Karpas-422 (cell line): ENCODE data around the gene GAK. TPM values are rescaled to one million over a fixed set of nuclear protein-coding genes. Genes with fewer than 3 reads are reported as not detected.

Source experiments
- DNase-seq: peaks from one replicate; pipeline ENCODE4 v3.0.0-alpha.2; 2015
- H2AFZ ChIP-seq: fragments of 200-600 bp; sonication (generic); 2 replicates; pipeline ENCODE4 v1.6.1; 2014; ENCODE audit warnings: antibody characterized with exemption, low read length, mixed read lengths
- H3K27ac ChIP-seq: fragments of 200-600 bp; sonication (generic); 2 replicates; pipeline ENCODE4 v1.5.1; 2014; ENCODE audit warnings: mild to moderate bottlenecking, low read length, moderate library complexity
- H3K27me3 ChIP-seq: fragments of 200-600 bp; sonication (generic); 2 replicates; pipeline ENCODE4 v1.6.1; 2014; ENCODE audit warnings: low read length, mixed read lengths
- H3K36me3 ChIP-seq: fragments of 200-600 bp; sonication (generic); 2 replicates; pipeline ENCODE4 v1.6.1; 2014; ENCODE audit warnings: low read length, mixed read lengths; ENCODE audit not compliant: insufficient read depth
- H3K4me1 ChIP-seq: fragments of 200-600 bp; sonication (generic); 2 replicates; pipeline ENCODE4 v1.6.1; 2014; ENCODE audit warnings: mild to moderate bottlenecking, low read length, mixed read lengths
- H3K4me2 ChIP-seq: fragments of 200-600 bp; sonication (generic); 2 replicates; pipeline ENCODE4 v1.6.1; 2014; ENCODE audit warnings: low read length, low read depth, mild to moderate bottlenecking; ENCODE audit not compliant: poor library complexity, severe bottlenecking
- H3K4me3 ChIP-seq: fragments of 200-600 bp; sonication (generic); 2 replicates; pipeline ENCODE4 v1.5.1; 2014; ENCODE audit warnings: mild to moderate bottlenecking, antibody characterized with exemption, low read length, mixed read lengths
- H3K79me2 ChIP-seq: fragments of 200-600 bp; sonication (generic); 2 replicates; pipeline ENCODE4 v1.6.1; 2014; ENCODE audit warnings: mild to moderate bottlenecking, low read length, mixed read lengths
- H3K9ac ChIP-seq: fragments of 200-600 bp; sonication (generic); 2 replicates; pipeline ENCODE4 v1.6.0; 2014; ENCODE audit warnings: low read length
- H3K9me2 ChIP-seq: fragments of 200-600 bp; sonication (generic), shearing (Covaris generic); replicated peaks from 2 replicates; pipeline ENCODE4 v1.6.0; 2014; ENCODE audit warnings: mild to moderate bottlenecking, low read length, moderate library complexity; ENCODE audit not compliant: insufficient read depth
- H3K9me3 ChIP-seq: fragments of 300-700, 200-600 bp; sonication (generic); 2 replicates; pipeline ENCODE4 v1.6.1; 2014; ENCODE audit warnings: low read length, mixed read lengths
- H4K20me1 ChIP-seq: fragments of 200-600 bp; sonication (generic); 2 replicates; pipeline ENCODE4 v1.6.1; 2014; ENCODE audit warnings: mild to moderate bottlenecking, antibody characterized with exemption, low read length, low read depth; ENCODE audit not compliant: insufficient read depth
- total RNA-seq: library from RNA; depleted of rRNA; stranded (reverse); fragments of >200 nt; shearing (Covaris generic); gene quantifications from 2 replicates; pipeline ENCODE4 v1.2.3, GENCODE V29; 2014; ENCODE audit warnings: low replicate concordance

The GAK gene
- total RNA-seq, 1 experiment from 2014 or later: 48.8 TPM

DNA sequence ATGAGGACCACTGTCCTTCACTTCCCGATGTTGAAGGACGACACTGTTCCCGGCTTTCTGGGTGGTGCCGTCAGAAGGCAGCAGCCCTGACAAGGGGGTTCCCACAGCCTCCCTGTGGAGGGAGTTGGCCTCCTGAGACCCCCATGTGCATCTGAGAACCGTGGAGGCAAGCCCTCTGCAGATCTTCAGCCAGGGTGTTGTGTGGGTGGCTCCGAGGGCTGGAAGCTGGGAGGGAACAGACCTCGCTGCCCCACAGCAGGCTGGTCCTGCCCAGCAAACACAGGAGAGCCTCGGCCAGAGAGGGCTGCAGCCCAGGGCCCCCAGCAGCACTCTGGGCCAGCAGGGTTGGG, 25.1 kb upstream of the GAK start:
- Histone ChIP-seq H3K9me2 (no peaks in the 10 kb centered on the region), H3K36me3 (no peaks in the 10 kb centered on the region)
- no peak for DNase-seq

GRCh38 chr4:956531-957230, 24.6 kb upstream of the GAK start:
- Histone ChIP-seq H3K27ac (no peak overlapping the region), H3K4me3 (no peak overlapping the region), H3K4me2 (no peak overlapping the region), H3K79me2 (no peaks in the 10 kb centered on the region), H2AFZ (no peak overlapping the region), H3K36me3 (no peaks in the 10 kb centered on the region), H3K27me3 (no peaks in the 10 kb centered on the region), H3K4me1 (no peaks in the 10 kb centered on the region), H3K9me3 (no peaks in the 10 kb centered on the region), H4K20me1 (no peaks in the 10 kb centered on the region), H3K9ac (no peak overlapping the region), H3K9me2 (no peaks in the 10 kb centered on the region)
- no peak for DNase-seq

More for the DNA sequence above, 25.1 kb upstream of the GAK start:
- Histone ChIP-seq H3K27me3 (no peaks in the 10 kb centered on the region), H3K27ac (no peak overlapping the region), H3K4me2 (no peak overlapping the region), H4K20me1 (no peaks in the 10 kb centered on the region), H3K9me3 (no peaks in the 10 kb centered on the region), H3K4me1 (no peaks in the 10 kb centered on the region), H3K4me3 (no peak overlapping the region), H3K9ac (no peak overlapping the region), H3K79me2 (no peaks in the 10 kb centered on the region), H2AFZ (no peak overlapping the region)

DNA sequence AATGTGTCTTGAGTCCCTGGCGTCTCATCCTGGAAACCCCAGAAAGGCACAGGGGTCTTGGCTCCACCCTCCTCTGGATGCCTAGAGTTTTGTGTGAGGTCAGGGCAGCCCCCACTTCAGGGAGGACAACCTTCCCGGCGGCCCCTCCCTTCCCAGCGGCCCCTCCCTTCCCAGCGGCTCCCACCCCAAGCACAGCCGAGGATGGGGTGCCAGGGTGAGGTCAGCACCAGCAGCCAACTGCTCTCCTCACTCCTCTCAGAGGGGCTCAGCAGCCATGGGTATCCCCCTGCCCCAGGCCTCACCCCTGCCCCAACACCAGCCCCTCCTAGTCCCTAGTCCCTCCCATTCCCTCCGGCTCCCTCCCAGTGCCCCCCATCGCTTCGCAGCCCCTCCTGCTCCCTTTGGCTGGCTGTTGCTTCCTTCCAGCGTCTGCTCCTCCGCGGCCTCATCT, 23.8 kb upstream of the GAK start:
- Histone ChIP-seq H4K20me1 (no peaks in the 10 kb centered on the region), H3K36me3 (no peaks in the 10 kb centered on the region), H3K9me3 (no peaks in the 10 kb centered on the region), H3K27ac (no peak overlapping the region), H3K9ac (no peak overlapping the region), H3K4me2 (no peak overlapping the region), H3K79me2 (no peaks in the 10 kb centered on the region), H3K9me2 (no peaks in the 10 kb centered on the region), H3K4me3 (no peak overlapping the region), H3K27me3 (no peaks in the 10 kb centered on the region), H3K4me1 (no peaks in the 10 kb centered on the region), H2AFZ (no peak overlapping the region)
- no peak for DNase-seq

- H3K4me3 ChIP-seq: no peak overlapping the region
- no peaks in the 10 kb centered on the region for H4K20me1 ChIP-seq
- H2AFZ ChIP-seq: no peak overlapping the region
- no peaks in the 10 kb centered on the region for H3K27me3 ChIP-seq
- no peak for DNase-seq
- no peak overlapping the region for H3K27ac ChIP-seq
- no peaks in the 10 kb centered on the region for H3K79me2 ChIP-seq
- H3K4me2 ChIP-seq: no peak overlapping the region
- H3K4me1 ChIP-seq: no peaks in the 10 kb centered on the region
- H3K9me3 ChIP-seq: no peaks in the 10 kb centered on the region
- no peaks in the 10 kb centered on the region for H3K36me3 ChIP-seq
- H3K9ac ChIP-seq: no peak overlapping the region
- no peaks in the 10 kb centered on the region for H3K9me2 ChIP-seq
These were observed 23.2 kb upstream of the GAK start for GRCh38 chr4:955161-955921.

DNA sequence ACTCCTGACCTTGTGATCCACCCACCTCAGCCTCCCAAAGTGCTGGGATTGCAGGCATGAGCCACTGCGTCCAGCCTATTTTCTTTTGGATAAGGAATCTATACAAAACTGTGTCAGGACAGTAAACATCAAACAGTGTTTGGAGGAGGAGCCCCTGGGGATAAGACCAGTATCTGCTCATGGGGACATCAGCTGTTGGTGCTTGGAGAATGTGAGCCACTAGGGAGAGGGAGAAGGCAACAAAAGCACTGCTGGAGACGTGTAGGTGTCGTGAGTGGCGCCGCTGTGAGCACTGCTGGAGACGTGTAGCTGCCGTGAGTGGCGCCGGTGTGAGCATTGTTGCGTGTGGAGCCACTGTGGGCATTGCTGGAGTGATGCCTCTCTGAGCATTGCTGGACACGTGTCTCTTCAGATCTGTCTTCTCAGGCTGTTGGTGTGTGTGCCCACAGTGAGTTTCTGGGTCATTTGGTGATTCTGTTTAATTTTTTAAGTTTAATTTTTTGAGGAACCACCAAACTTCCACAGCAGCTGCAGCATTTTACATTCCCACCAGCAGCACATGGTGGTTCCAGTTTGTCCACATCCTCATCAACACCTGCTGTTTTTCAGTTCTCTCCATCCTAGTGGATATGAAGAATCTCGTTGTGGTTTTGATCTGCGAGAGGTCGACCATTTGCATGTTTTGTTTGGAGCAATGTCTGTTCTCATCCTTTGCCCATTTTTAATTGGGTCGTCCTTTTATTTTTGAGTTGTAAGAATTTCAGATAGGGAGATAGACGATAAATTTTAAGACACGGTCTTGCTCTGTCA, 22.3 kb upstream of the GAK start:
- H2AFZ ChIP-seq: no peak overlapping the region
- H3K27me3 ChIP-seq: no peaks in the 10 kb centered on the region
- no peak overlapping the region for H3K4me2 ChIP-seq
- H3K9me3 ChIP-seq: no peaks in the 10 kb centered on the region
- H3K36me3 ChIP-seq: no peaks in the 10 kb centered on the region
- no peaks in the 10 kb centered on the region for H3K4me1 ChIP-seq
- no peaks in the 10 kb centered on the region for H3K79me2 ChIP-seq
- no peak overlapping the region for H3K9ac ChIP-seq
- H3K4me3 ChIP-seq: no peak overlapping the region
- no peaks in the 10 kb centered on the region for H3K9me2 ChIP-seq
- no peak for DNase-seq
- H4K20me1 ChIP-seq: no peaks in the 10 kb centered on the region
- no peak overlapping the region for H3K27ac ChIP-seq

DNA sequence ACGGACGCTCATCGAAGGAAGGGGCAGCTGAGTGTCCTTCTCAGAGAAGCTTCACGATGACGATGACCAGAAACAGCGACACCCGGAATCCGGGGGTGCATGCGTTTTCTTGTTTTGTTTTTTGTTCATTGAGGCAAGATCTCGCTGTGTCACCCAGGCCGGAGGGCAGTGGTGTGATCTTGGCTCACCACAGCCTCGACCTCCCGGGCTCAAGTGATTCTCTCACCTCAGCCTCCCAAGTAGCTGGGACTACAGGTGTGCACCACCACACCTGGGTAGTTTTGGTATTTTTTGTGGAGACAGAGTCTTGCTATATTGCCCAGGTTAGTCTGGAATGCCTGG, 21.4 kb upstream of the GAK start:
- no peak for DNase-seq
- no peaks in the 10 kb centered on the region for H3K79me2 ChIP-seq
- H3K4me1 ChIP-seq: no peaks in the 10 kb centered on the region
- H3K9me3 ChIP-seq: no peaks in the 10 kb centered on the region
- H3K4me3 ChIP-seq: no peak overlapping the region
- 0 out of 2 replicates have a peak, but pooled peaks cover 5% of the 10 kb centered on the region for H4K20me1 ChIP-seq
- no peak overlapping the region for H3K27ac ChIP-seq
- no peak overlapping the region for H3K4me2 ChIP-seq
- H3K9ac ChIP-seq: no peak overlapping the region
- H3K36me3 ChIP-seq: no peaks in the 10 kb centered on the region
- no peaks in the 10 kb centered on the region for H3K9me2 ChIP-seq
- no peaks in the 10 kb centered on the region for H3K27me3 ChIP-seq
- no peak overlapping the region for H2AFZ ChIP-seq

DNA sequence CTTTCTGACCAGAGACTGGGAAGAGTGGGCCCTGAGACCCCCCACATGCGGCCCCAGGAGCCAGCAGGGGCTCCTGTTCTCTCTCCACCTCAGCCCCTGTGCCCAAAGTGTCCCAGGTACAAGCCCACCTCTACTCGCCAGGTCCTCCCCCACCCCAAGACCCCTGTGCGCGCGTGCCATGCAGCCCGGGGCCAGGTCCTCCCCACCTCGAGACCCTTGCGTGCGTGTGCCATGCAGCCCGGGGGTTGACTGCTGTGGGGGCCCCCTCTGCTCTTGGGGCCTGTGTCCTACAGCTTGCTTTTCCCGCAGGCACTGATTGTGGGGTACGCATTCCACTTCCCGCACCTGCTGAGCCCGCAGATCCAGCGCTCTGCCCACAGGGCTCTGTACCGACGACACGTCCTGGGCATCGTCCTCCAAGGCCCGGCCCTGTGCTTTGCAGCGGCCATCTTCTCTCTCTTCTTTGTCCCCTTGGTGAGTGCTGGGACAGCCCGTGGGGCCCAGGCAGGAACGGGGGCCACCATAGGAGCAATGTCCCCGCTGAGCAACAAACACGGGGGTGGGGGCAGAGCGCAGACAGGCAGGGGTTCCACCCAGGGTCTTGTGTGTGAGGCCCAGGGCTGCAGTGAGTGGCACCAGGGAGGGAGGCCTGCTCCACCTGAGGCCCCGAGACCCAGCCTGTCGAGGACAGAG, 20.9 kb upstream of the GAK start:
- Histone ChIP-seq H3K79me2 (no peaks in the 10 kb centered on the region), H3K4me2 (no peak overlapping the region), H3K9me2 (no peaks in the 10 kb centered on the region), H3K4me3 (no peak overlapping the region), H3K4me1 (no peaks in the 10 kb centered on the region), H3K9ac (no peak overlapping the region), H3K9me3 (no peaks in the 10 kb centered on the region), H3K36me3 (no peaks in the 10 kb centered on the region), H3K27ac (no peak overlapping the region), H4K20me1 (peaks cover 5% of the 10 kb centered on the region; the same call in 1 of the 2 replicates), H3K27me3 (no peaks in the 10 kb centered on the region), H2AFZ (no peak overlapping the region)
- no peak for DNase-seq
